K562 (cell line): ENCODE measurements around the gene RALGPS1. TPM values are rescaled to one million over a fixed set of nuclear protein-coding genes. Genes with fewer than 3 reads are reported as not detected.

Experiments used
- ATAC-seq: fragments of 200-7000 bp; cut with Tn5 transposase; 3 replicates; pipeline ENCODE4 v1.9.1; 2020; ENCODE audit warnings: moderate library complexity
- BruUV-seq: library from RNA; stranded (reverse); fragments of 400-500 nt; replicated peaks from 2 replicates; lab custom pipeline; 2021; lab: Mats Ljungman, UMichigan
- CTCF ChIA-PET: fragments of 300-600 bp; formaldehyde crosslinking; extraction: SDS; loops from one replicate; lab custom pipeline; 2021; ENCODE audit warnings: low intra/inter-chr PET ratio; lab: Yijun Ruan, JAX
- POLR2A ChIA-PET: fragments of 300-600, 350-650 bp; sonication (Branson Sonifier 250); formaldehyde crosslinking; extraction: SDS; loops from one replicate; lab custom pipeline; 2021; ENCODE audit warnings: antibody characterized with exemption, inconsistent platforms; lab: Yijun Ruan, JAX
- DNase-seq, 4 experiments: peaks; one replicate each; pipeline versions ENCODE4 v3.0.0 to v3.0.0-alpha.2; 2011 to 2018; ENCODE audit warnings: low spot score in 3 of 4, mixed read lengths in 3 of 4; ENCODE audit errors: extremely low read depth in 1 of 4
- FAIRE-seq: peaks from 2 replicates; lab custom pipeline; 2011; peaks lifted over from hg19 to GRCh38; lab: Jason Lieb, UNC
- H2AFZ ChIP-seq: 2 replicates; pipeline ENCODE4 v1.6.0; 2011; ENCODE audit warnings: low read depth, low read length, control low read depth, inconsistent platforms
- H3K27ac ChIP-seq: fragments of 200-600 bp; 3 replicates; pipeline ENCODE4 v1.8.0; 2011; ENCODE audit warnings: low read depth, mild to moderate bottlenecking, control low read depth, inconsistent platforms, low read length, moderate library complexity, mixed read lengths; ENCODE audit errors: extremely low read depth
- H3K27me3 ChIP-seq, 2 experiments: fragments of 300-600 bp in 1 of 2; 2 replicates in 1 of 2; 3 replicates in 1 of 2; pipeline versions ENCODE4 v1.6.0 to v1.8.0; 2011; ENCODE audit warnings: inconsistent platforms in 2 of 2, low read length in 2 of 2, mild to moderate bottlenecking in 1 of 2, mixed read lengths in 1 of 2, moderate library complexity in 1 of 2; ENCODE audit not compliant: control insufficient read depth in 2 of 2, insufficient read depth in 2 of 2
- H3K36me3 ChIP-seq: fragments of 300-600 bp; 3 replicates; pipeline ENCODE4 v1.8.0; 2011; ENCODE audit warnings: mild to moderate bottlenecking, low read length, inconsistent platforms; ENCODE audit not compliant: control insufficient read depth, insufficient read depth
- H3K4me1 ChIP-seq, 2 experiments: fragments of 200-600 bp in 1 of 2; replicated peaks in 1 of 2; 2 replicates in 1 of 2; 3 replicates in 1 of 2; pipeline versions ENCODE4 v1.5.1 to v1.8.0; 2011; ENCODE audit warnings: inconsistent platforms in 2 of 2, low read length in 2 of 2, mild to moderate bottlenecking in 1 of 2, mixed read lengths in 1 of 2, moderate library complexity in 1 of 2; ENCODE audit not compliant: control insufficient read depth in 2 of 2, insufficient read depth in 2 of 2
- H3K4me2 ChIP-seq: 2 replicates; pipeline ENCODE4 v1.6.1; 2011; ENCODE audit warnings: low read length, control low read depth, inconsistent platforms, mixed read lengths; ENCODE audit not compliant: insufficient read depth
- H3K4me3 ChIP-seq: fragments of 200-600 bp; sonication (generic), shearing (Covaris generic); 2 replicates; pipeline ENCODE4 v1.5.1; 2016; ENCODE audit warnings: control low read depth, inconsistent platforms
- H3K79me2 ChIP-seq: fragments of 200-600 bp; 3 replicates; pipeline ENCODE4 v1.8.0; 2011; ENCODE audit warnings: low read length, inconsistent platforms; ENCODE audit not compliant: control insufficient read depth, insufficient read depth
- H3K9ac ChIP-seq, 2 experiments: 2 replicates each; pipeline versions ENCODE4 v1.6.0 to v1.6.1; 2011; ENCODE audit warnings: low read depth in 2 of 2, low read length in 2 of 2, control low read depth in 1 of 2, inconsistent platforms in 1 of 2, mild to moderate bottlenecking in 1 of 2, mixed read lengths in 1 of 2; ENCODE audit not compliant: insufficient read depth in 1 of 2
- H3K9me1 ChIP-seq: one replicate; pipeline ENCODE4 v1.6.0; 2011; ENCODE audit warnings: inconsistent platforms, mild to moderate bottlenecking, low read length, moderate library complexity; ENCODE audit not compliant: control insufficient read depth, insufficient read depth
- H3K9me3 ChIP-seq: replicated peaks from 2 replicates; pipeline ENCODE4 v1.5.1; 2011; ENCODE audit warnings: low read depth, low read length, inconsistent platforms; ENCODE audit not compliant: control insufficient read depth, insufficient read depth
- H4K20me1 ChIP-seq: replicated peaks from 2 replicates; pipeline ENCODE4 v1.6.1; 2011; ENCODE audit warnings: low read length, inconsistent platforms, mixed read lengths; ENCODE audit not compliant: control insufficient read depth, insufficient read depth
- CHAMP1 ChIP-seq: fragments of 450-650 bp; IDR thresholded peaks from 2 replicates; pipeline ENCODE4 v1.6.1; 2016; ENCODE audit warnings: mild to moderate bottlenecking
- CHD4 ChIP-seq: fragments of 200-600 bp; sonication (generic); IDR thresholded peaks from 3 replicates; pipeline ENCODE4 v1.6.1; 2012; ENCODE audit warnings: low read depth, mild to moderate bottlenecking, mixed read lengths, low read length, inconsistent platforms; ENCODE audit not compliant: insufficient read depth, insufficient replicate concordance, poor library complexity, severe bottlenecking
- ERF ChIP-seq: fragments of 450-650 bp; formaldehyde crosslinking; IDR thresholded peaks from 2 replicates; pipeline ENCODE4 v1.4.0; 2020; ENCODE audit warnings: mild to moderate bottlenecking, mixed read lengths
- HMBOX1 ChIP-seq: sonication (generic); IDR thresholded peaks from 2 replicates; pipeline ENCODE4 v1.6.1; 2016
- PYGO2 ChIP-seq: fragments of 450-650 bp; IDR thresholded peaks from 2 replicates; pipeline ENCODE4 v1.6.1; 2016; ENCODE audit warnings: mild to moderate bottlenecking, missing genetic modification characterization, moderate library complexity, missing compliant biosample characterization
- RHOXF2B ChIP-seq: fragments of 250-450 bp; sonication (Bioruptor Pico); conservative IDR thresholded peaks from 2 replicates; pipeline ENCODE4 v1.5.1; 2021
- SFPQ ChIP-seq: fragments of 200-400 bp; formaldehyde crosslinking; IDR thresholded peaks from 2 replicates; pipeline ENCODE4 v1.6.1; 2017; ENCODE audit warnings: mild to moderate bottlenecking, low read depth, low read length, moderate library complexity
- THAP7 ChIP-seq: fragments of 250-450 bp; sonication (Bioruptor Pico); IDR thresholded peaks from 2 replicates; pipeline ENCODE4 v1.5.0; 2021
- ZNF444 ChIP-seq: fragments of 250-450 bp; sonication (Bioruptor Pico); IDR thresholded peaks from 2 replicates; pipeline ENCODE4 v1.4.0; 2020; ENCODE audit warnings: mild to moderate bottlenecking, moderate library complexity
- WGBS: fragments of 100-300 bp; shearing (Covaris generic); methylation state at CpG from one replicate; pipeline ENCODE4 v1.1.6; 2016; ENCODE audit warnings: low coverage, mixed read lengths; ENCODE audit not compliant: insufficient coverage; ENCODE audit errors: missing lambda C conversion rate; 5-methylcytosine and 5-hydroxymethylcytosine counted together
- in situ Hi-C: fragments of 300-500 bp; cut with MboI; formaldehyde crosslinking; loops from 4 replicates; pipeline ENCODE4 v1.15.0; 2018; ENCODE audit warnings: inconsistent platforms, mixed read lengths
- intact Hi-C: fragments of 100-400 bp; cut with micrococcal nuclease; formaldehyde crosslinking; loops from 2 replicates; pipeline ENCODE4 v1.14.2; 2022
- polyA plus RNA-seq, 8 experiments: library from polyadenylated mRNA; depleted of rRNA in 4 of 8; stranded (reverse) in 5 of 8; unstranded in 3 of 8; fragments of >200 nt; fragmentation: Nextera tagmentation in 2 of 8; fragmentation: Illumina TruSeq in 1 of 8; extraction: Ambion mirVana in 2 of 8; extraction: Trizol in 1 of 8; gene quantifications; 2 replicates each; pipeline versions ENCODE4 v1.2.1 to v1.2.3, GENCODE V29; 2011 to 2014; ENCODE audit warnings: inconsistent platforms in 1 of 8, missing spikeins in 1 of 8
- total RNA-seq, 7 experiments: library from RNA; depleted of rRNA in 6 of 7; stranded (reverse); fragments of >200 nt in 6 of 7; fragmentation: Illumina TruSeq in 2 of 7; extraction: Trizol in 2 of 7; gene quantifications; 2 replicates each; pipeline versions ENCODE4 v1.2.1 to v1.2.3, GENCODE V29; 2011 to 2021; ENCODE audit warnings: low replicate concordance in 1 of 7

The RALGPS1 gene
- total and polyA plus RNA-seq, 9 of the 15 experiments (the other 6 are each of a cell fraction or from before 2014, with no cell fraction given), result 0.04 to 2.6 (median 1.5) TPM

GRCh38 chr9:127208416-127208815 lies 293.8 kb downstream of the RALGPS1 start:
- Histone ChIP-seq H3K4me2 (no peak overlapping the region), H3K79me2 (no peaks in the 10 kb centered on the region), H3K4me3 (no peak overlapping the region), H3K9me1 (no peaks in the 10 kb centered on the region), H3K27me3 (peaks cover 13 to 83% of the 10 kb centered on the region in 2 experiments; a peak in 4 of 5 replicates), H4K20me1 (peaks cover 11% of the 10 kb centered on the region), H3K9ac (0 out of 4 replicates have a peak overlapping the region, but pooled peaks of 1 of the 2 experiments have one; percentile 75), H3K4me1 (peaks cover 18 to 22% of the 10 kb centered on the region in 2 experiments; a peak in 4 of 5 replicates), H2AFZ (no peak overlapping the region), H3K9me3 (no peaks in the 10 kb centered on the region), H3K36me3 (no peaks in the 10 kb centered on the region), H3K27ac (no peak overlapping the region)
- BruUV-seq, result no TSS peak
- DNase-seq, result no peak
- in situ Hi-C loops, result loop anchor here (10.0 kb wide), 1 partner anchor 376 kb away; no protein-coding TSS in a partner anchor
- intact Hi-C loops, result loop anchor here (5.0 kb wide), 1 partner anchor 154 kb away; no protein-coding TSS in a partner anchor
- TF ChIP-seq THAP7 (CRISPR knock-in tag), result no peak
- TF ChIP-seq PYGO2 (tag), result no peak
- no peak for TF ChIP-seq HMBOX1
- TF ChIP-seq RHOXF2B, result no peak
- TF ChIP-seq CHAMP1, result no peak
- TF ChIP-seq ERF (CRISPR knock-in tag), result no peak
- TF ChIP-seq SFPQ, result no peak
- TF ChIP-seq ZNF444 (CRISPR knock-in tag), result no peak
- TF ChIP-seq CHD4, result no peak
- CTCF ChIA-PET, result no interaction called here
- no peak for FAIRE-seq
- WGBS, result under 1% methylated on average over 8 of the region's 8 CpGs
- no peak for ATAC-seq
- POLR2A ChIA-PET, result no interaction called here
